WTC11 (cell line): ENCODE measurements around the gene SPSB4. TPM values are rescaled to one million over a fixed set of nuclear protein-coding genes. Genes with fewer than 3 reads are reported as not detected.

Source experiments
- ATAC-seq: fragments of 200-7000 bp; cut with Tn5 transposase; 2 replicates; pipeline ENCODE4 v1.10.0; 2021; ENCODE audit warnings: mild to moderate bottlenecking, moderate library complexity
- CTCF ChIA-PET: fragments of 300-600 bp; sonication (Branson Sonifier 250); formaldehyde crosslinking; loops from one replicate; lab custom pipeline; 2021; ENCODE audit warnings: antibody characterized with exemption; lab: Charles Lee
- POLR2A ChIA-PET: fragments of 350-600 bp; sonication (Branson Sonifier 250); formaldehyde crosslinking; loops from one replicate; lab custom pipeline; 2021; ENCODE audit warnings: antibody characterized with exemption; lab: Charles Lee
- DNase-seq: peaks from one replicate; pipeline ENCODE4 v3.0.0; 2021; ENCODE audit warnings: low spot score
- H3K27ac Mint-ChIP-seq: 2 replicates; pipeline ENCODE4 v1.8.0; 2021; ENCODE audit warnings: mixed read lengths
- H3K27me3 Mint-ChIP-seq: 2 replicates; pipeline ENCODE4 v1.8.0; 2021; ENCODE audit warnings: low read depth, mild to moderate bottlenecking, moderate library complexity, mixed read lengths
- H3K36me3 Mint-ChIP-seq: 2 replicates; pipeline ENCODE4 v1.8.0; 2021; ENCODE audit warnings: mixed read lengths
- H3K4me1 Mint-ChIP-seq: 2 replicates; pipeline ENCODE4 v1.8.0; 2022; ENCODE audit warnings: mixed read lengths
- H3K4me3 Mint-ChIP-seq: 2 replicates; pipeline ENCODE4 v1.8.0; 2021; ENCODE audit warnings: mild to moderate bottlenecking, moderate library complexity, mixed read lengths
- H3K9me3 Mint-ChIP-seq: 2 replicates; pipeline ENCODE4 v1.8.0; 2021; ENCODE audit warnings: mixed read lengths
- ERG ChIP-seq: fragments of 250-450 bp; sonication (Bioruptor Pico); IDR thresholded peaks from 2 replicates; pipeline ENCODE4 v1.8.0; 2021; ENCODE audit warnings: mild to moderate bottlenecking
- ETV6 ChIP-seq: sonication (generic); formaldehyde crosslinking; IDR thresholded peaks from 2 replicates; pipeline ENCODE4 v1.8.1; 2022; ENCODE audit warnings: mild to moderate bottlenecking, missing genetic modification reagents
- GTF2I ChIP-seq: fragments of 250-450 bp; sonication (Bioruptor Pico); conservative IDR thresholded peaks from 2 replicates; pipeline ENCODE4 v1.4.0; 2021; ENCODE audit warnings: mild to moderate bottlenecking
- IRF1 ChIP-seq: sonication (generic); formaldehyde crosslinking; IDR thresholded peaks from 2 replicates; pipeline ENCODE4 v1.8.0; 2023; ENCODE audit warnings: missing genetic modification reagents
- IRF2 ChIP-seq: sonication (generic); formaldehyde crosslinking; IDR thresholded peaks from 2 replicates; pipeline ENCODE4 v1.8.0; 2022; ENCODE audit warnings: low read depth, missing genetic modification reagents, borderline replicate concordance
- JUN ChIP-seq: sonication (generic); formaldehyde crosslinking; IDR thresholded peaks from 2 replicates; pipeline ENCODE4 v1.8.0; 2023; ENCODE audit warnings: mild to moderate bottlenecking, missing genetic modification reagents
- MLX ChIP-seq: sonication (generic); formaldehyde crosslinking; IDR thresholded peaks from 2 replicates; pipeline ENCODE4 v1.8.1; 2023; ENCODE audit warnings: mild to moderate bottlenecking, missing genetic modification reagents, moderate library complexity
- OVOL2 ChIP-seq: fragments of 250-450 bp; sonication (Bioruptor Pico); IDR thresholded peaks from 2 replicates; pipeline ENCODE4 v1.9.0; 2021; ENCODE audit warnings: mild to moderate bottlenecking, borderline replicate concordance
- SMAD3 ChIP-seq: sonication (generic); formaldehyde crosslinking; IDR thresholded peaks from 2 replicates; pipeline ENCODE4 v1.8.0; 2022; ENCODE audit warnings: missing genetic modification reagents, mild to moderate bottlenecking, borderline replicate concordance
- TP53 ChIP-seq: sonication (generic); formaldehyde crosslinking; IDR thresholded peaks from 2 replicates; pipeline ENCODE4 v1.8.1; 2023; ENCODE audit warnings: mild to moderate bottlenecking, missing genetic modification reagents
- USF2 ChIP-seq: sonication (generic); formaldehyde crosslinking; IDR thresholded peaks from 2 replicates; pipeline ENCODE4 v1.8.1; 2023; ENCODE audit warnings: mild to moderate bottlenecking, missing genetic modification reagents, moderate library complexity
- ZBTB21 ChIP-seq: sonication (generic); formaldehyde crosslinking; IDR thresholded peaks from 2 replicates; pipeline ENCODE4 v1.8.1; 2023; ENCODE audit warnings: mild to moderate bottlenecking, missing genetic modification reagents, borderline replicate concordance
- ZNF263 ChIP-seq: sonication (generic); formaldehyde crosslinking; IDR thresholded peaks from 2 replicates; pipeline ENCODE4 v1.8.1; 2022; ENCODE audit warnings: low read depth, mild to moderate bottlenecking, moderate library complexity, missing genetic modification reagents
- ZNF396 ChIP-seq: fragments of 250-450 bp; sonication (Bioruptor Pico); IDR thresholded peaks from 2 replicates; pipeline ENCODE4 v1.8.0; 2021; ENCODE audit warnings: mild to moderate bottlenecking, moderate library complexity, borderline replicate concordance
- ZNF416 ChIP-seq: fragments of 250-450 bp; sonication (Bioruptor Pico); IDR thresholded peaks from 2 replicates; pipeline ENCODE4 v1.9.0; 2021; ENCODE audit warnings: mild to moderate bottlenecking, inconsistent platforms
- ZNF423 ChIP-seq: fragments of 250-450 bp; sonication (Bioruptor Pico); IDR thresholded peaks from 2 replicates; pipeline ENCODE4 v2.1.2; 2022; ENCODE audit warnings: mild to moderate bottlenecking, moderate library complexity
- total RNA-seq: library from RNA; stranded (reverse); gene quantifications from 3 replicates; pipeline ENCODE4 v1.2.3, GENCODE V29; 2021
- TF ChIP-seq, protein P1 (sequence below): sonication (generic); formaldehyde crosslinking; IDR thresholded peaks from 2 replicates; pipeline ENCODE4 v1.8.1; 2022; ENCODE audit warnings: missing genetic modification reagents, borderline replicate concordance
- TF ChIP-seq, protein P2 (sequence below): fragments of 250-450 bp; sonication (Bioruptor Pico); IDR thresholded peaks from 2 replicates; pipeline ENCODE4 v1.9.0; 2021; ENCODE audit warnings: mild to moderate bottlenecking, borderline replicate concordance
- TF ChIP-seq, protein P3 (sequence below): sonication (generic); formaldehyde crosslinking; IDR thresholded peaks from 2 replicates; pipeline ENCODE4 v1.8.1; 2022; ENCODE audit warnings: low read depth, missing genetic modification reagents, borderline replicate concordance

Gene SPSB4
- total RNA-seq, 1 experiment from 2014 or later = 19.7 TPM

GRCh38 chr3:141183606-141184005 lies 132.5 kb downstream of the SPSB4 start (continued):
- TF ChIP-seq MLX (CRISPR knock-in tag) = no peak

GRCh38 chr3:141184430-141184829 lies 133.3 kb downstream of the SPSB4 start:
- Mint-ChIP-seq H3K36me3 (peaks cover 15% of the 10 kb centered on the region), H3K27me3 (peaks cover 9% of the 10 kb centered on the region; the same call in 1 of the 2 replicates), H3K4me3 (no peak overlapping the region), H3K4me1 (no peaks in the 10 kb centered on the region), H3K27ac (no peak overlapping the region), H3K9me3 (peaks cover 27% of the 10 kb centered on the region)
- no peak for DNase-seq
- no peak for ATAC-seq
- ChIA-PET CTCF (interaction anchor here (1.3 to 1.8 kb wide), 2 partner anchors 173 to 184 kb away, joined by 4 read pairs; no protein-coding TSS in a partner anchor), POLR2A (no interaction called here)
- TF ChIP-seq GTF2I (no peak), ZBTB21 (CRISPR knock-in tag) (no peak), ETV6 (CRISPR knock-in tag) (no peak), OVOL2 (CRISPR knock-in tag) (no peak), IRF2 (CRISPR knock-in tag) (no peak), IRF1 (CRISPR knock-in tag) (no peak), ZNF263 (CRISPR knock-in tag) (no peak), ZNF396 (no peak), SMAD3 (CRISPR knock-in tag) (no peak), JUN (CRISPR knock-in tag) (no peak), ZNF416 (no peak), ZNF423 (CRISPR knock-in tag) (no peak), ERG (CRISPR knock-in tag) (no peak), TP53 (CRISPR knock-in tag) (no peak), USF2 (CRISPR knock-in tag) (no peak)
- TF ChIP-seq, protein P1, sequence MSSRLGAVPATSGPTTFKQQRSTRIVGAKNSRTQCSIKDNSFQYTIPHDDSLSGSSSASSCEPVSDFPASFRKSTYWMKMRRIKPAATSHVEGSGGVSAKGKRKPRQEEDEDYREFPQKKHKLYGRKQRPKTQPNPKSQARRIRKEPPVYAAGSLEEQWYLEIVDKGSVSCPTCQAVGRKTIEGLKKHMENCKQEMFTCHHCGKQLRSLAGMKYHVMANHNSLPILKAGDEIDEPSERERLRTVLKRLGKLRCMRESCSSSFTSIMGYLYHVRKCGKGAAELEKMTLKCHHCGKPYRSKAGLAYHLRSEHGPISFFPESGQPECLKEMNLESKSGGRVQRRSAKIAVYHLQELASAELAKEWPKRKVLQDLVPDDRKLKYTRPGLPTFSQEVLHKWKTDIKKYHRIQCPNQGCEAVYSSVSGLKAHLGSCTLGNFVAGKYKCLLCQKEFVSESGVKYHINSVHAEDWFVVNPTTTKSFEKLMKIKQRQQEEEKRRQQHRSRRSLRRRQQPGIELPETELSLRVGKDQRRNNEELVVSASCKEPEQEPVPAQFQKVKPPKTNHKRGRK = no peak
- TF ChIP-seq, protein P2, sequence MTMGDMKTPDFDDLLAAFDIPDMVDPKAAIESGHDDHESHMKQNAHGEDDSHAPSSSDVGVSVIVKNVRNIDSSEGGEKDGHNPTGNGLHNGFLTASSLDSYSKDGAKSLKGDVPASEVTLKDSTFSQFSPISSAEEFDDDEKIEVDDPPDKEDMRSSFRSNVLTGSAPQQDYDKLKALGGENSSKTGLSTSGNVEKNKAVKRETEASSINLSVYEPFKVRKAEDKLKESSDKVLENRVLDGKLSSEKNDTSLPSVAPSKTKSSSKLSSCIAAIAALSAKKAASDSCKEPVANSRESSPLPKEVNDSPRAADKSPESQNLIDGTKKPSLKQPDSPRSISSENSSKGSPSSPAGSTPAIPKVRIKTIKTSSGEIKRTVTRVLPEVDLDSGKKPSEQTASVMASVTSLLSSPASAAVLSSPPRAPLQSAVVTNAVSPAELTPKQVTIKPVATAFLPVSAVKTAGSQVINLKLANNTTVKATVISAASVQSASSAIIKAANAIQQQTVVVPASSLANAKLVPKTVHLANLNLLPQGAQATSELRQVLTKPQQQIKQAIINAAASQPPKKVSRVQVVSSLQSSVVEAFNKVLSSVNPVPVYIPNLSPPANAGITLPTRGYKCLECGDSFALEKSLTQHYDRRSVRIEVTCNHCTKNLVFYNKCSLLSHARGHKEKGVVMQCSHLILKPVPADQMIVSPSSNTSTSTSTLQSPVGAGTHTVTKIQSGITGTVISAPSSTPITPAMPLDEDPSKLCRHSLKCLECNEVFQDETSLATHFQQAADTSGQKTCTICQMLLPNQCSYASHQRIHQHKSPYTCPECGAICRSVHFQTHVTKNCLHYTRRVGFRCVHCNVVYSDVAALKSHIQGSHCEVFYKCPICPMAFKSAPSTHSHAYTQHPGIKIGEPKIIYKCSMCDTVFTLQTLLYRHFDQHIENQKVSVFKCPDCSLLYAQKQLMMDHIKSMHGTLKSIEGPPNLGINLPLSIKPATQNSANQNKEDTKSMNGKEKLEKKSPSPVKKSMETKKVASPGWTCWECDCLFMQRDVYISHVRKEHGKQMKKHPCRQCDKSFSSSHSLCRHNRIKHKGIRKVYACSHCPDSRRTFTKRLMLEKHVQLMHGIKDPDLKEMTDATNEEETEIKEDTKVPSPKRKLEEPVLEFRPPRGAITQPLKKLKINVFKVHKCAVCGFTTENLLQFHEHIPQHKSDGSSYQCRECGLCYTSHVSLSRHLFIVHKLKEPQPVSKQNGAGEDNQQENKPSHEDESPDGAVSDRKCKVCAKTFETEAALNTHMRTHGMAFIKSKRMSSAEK (CRISPR knock-in tag) = no peak
- TF ChIP-seq, protein P3, sequence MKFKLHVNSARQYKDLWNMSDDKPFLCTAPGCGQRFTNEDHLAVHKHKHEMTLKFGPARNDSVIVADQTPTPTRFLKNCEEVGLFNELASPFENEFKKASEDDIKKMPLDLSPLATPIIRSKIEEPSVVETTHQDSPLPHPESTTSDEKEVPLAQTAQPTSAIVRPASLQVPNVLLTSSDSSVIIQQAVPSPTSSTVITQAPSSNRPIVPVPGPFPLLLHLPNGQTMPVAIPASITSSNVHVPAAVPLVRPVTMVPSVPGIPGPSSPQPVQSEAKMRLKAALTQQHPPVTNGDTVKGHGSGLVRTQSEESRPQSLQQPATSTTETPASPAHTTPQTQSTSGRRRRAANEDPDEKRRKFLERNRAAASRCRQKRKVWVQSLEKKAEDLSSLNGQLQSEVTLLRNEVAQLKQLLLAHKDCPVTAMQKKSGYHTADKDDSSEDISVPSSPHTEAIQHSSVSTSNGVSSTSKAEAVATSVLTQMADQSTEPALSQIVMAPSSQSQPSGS = no peak
